Stimulated activated CD4-positive, alpha-beta T cell treated with anti-CD3 and anti-CD28 coated beads, Interleukin-12 subunit alpha, Interleukin-12 subunit beta, amount 100 ng/mL, for 4 hours (primary cell): ENCODE measurements around the gene KCNQ1.

ENCODE experiments used
- DNase-seq: peaks from one replicate; pipeline ENCODE4 v3.0.0-alpha.2; 2020

The KCNQ1 gene

DNA sequence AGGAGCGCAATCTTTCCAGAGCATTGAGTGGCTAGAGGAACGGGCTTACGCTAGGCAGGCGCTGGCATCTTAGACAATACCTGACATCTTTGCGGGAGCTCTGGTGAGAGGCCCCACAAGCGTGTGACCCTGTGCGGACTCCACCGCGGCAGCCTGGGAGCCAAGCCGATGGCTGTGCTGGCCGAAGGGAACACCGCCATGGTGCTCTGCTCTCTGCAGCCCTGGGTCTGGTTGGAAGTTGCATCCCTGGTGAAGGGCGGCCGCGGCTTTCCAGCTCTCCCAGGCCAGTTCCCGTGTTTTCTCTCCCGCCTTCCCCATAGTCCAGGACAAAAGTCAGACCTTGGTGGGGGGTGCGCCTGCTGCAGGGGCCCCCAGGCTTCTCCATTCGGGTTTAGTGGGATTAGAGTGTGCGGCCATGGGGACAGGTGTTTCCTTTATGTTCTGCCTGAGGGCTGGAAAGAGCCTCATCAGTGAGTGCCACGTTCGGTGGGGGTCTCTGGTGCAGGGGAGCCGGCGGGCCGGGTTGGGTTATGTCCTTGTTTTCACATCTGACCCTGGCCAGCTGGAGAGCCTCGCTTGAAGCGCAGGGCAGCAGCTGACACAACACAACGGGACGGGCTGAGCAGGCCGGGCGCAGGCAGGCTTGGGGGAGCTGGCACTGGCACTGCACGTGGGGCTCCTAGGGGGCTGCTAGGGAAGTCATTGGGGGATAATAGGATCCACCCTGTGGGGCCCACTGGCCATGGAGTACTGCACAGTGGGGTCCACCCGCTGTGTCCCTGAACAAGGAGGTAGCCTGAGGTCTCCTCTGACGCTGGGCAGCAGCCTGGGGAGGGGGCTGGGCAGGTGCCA is 94.8 kb downstream of the KCNQ1 start:
- DNase-seq, result no peak

DNA sequence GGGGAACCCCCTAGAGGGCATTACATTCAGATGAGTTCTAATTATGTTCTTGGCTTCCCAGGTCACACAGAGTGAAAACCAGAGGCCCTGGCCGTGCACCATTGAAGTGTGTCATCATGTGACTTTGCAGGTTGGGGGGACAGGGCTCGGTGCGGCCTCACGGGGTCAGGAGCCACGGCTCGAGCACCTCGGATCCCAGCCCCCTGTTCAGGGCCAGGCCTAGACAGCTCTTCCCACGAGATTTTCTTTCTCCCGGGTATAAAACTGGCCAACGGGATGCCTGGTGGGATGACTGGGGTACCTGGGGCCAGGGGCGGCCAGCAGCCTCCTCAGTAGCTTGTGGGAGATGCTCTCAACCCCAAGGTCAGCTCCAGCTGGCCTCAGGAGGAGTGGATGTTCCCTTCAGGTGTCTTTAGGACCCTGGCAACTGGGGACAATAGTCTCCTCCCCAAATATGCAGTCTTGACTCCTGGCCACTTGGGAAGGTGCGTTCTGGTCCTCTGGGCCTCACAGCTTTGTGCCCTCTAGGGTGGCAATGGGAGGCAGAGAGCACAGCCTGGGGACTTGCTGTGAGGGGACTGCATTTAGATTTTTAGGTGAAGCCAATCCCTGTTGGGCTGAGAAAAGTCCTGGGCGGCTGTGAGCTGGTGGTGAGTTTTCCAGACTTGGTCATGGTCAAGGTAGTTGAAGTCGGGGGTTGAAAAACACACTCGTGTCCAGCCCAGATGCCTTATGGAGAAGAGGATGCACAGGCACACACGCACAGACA is 95.6 kb downstream of the KCNQ1 start:
- no peak for DNase-seq

DNA sequence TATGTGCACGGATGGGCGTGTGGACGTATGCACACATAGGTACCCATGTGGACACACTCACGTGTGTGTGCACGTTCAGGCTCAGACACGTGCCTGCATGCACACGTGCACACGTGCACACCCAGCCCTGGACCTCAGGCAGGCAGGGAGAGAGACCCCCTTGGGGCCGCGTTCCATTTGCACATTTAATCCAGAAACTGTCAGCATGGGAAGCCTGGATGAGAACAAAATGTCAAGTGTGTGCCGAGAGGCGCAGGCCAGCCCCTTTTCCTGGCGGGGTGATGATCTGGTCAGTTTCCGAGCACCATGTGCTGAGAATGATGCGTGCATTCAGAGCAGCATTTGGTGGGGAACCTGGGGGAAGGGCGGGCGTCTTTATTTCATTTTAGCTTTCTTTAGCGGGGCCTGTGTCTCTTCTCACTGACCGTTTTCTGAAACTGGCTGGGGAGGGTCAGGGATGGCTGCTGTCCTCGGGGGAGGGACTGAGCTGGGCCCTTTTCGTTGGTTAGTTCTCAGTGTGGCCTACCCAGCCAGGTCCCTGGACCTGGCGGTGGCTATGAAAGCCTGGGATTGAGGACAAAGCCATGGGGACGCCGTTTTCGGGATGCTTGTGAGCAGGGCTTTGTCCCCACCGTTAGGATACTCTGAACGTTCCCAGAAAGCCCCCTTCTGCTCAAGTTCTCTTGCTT is 96.3 kb downstream of the KCNQ1 start:
- no peak for DNase-seq

DNA sequence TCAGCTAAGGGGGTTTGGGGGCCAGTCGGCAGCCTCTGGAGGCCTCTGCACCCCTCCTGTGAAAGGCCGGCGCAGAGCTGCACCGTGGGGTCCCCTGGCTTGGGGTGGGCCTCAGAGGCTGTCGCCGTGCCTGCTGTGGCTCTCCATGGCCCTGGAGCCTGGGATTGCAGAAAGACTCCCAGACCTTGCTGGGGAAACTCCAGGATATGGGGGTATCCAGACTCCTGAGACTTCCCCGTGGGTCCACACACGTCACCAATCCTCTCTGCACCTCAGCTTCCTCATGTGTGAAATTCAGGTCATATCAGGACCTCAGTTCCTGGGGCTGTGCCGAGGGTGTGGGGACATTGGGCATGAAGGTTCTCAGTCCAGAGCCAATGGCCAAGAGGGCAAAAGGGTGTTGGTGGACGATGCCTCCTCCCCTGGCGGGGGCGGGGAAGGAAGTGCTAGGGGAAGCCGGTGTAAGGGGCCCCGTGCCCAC is 97.1 kb downstream of the KCNQ1 start:
- DNase-seq, result no peak

DNA sequence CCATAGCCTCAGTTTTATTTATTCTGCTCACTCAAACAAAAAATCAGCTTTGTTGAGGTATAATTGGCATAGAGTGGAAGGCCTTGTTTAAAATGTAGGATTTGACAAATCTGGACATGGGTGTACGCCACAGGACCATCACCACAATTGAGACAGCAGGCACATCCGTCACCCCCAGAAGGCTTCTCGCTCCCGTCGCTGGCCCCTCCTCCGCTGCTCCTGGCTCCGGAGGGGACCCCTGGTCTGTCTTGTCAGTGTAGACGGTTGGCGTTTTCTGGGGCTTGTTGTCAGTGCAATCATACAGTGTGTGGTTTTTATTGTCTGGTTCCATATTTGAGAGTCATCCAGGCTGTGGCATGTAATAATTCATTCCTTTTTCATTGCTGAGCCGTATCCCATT is 97.6 kb downstream of the KCNQ1 start:
- DNase-seq, result no peak

DNA sequence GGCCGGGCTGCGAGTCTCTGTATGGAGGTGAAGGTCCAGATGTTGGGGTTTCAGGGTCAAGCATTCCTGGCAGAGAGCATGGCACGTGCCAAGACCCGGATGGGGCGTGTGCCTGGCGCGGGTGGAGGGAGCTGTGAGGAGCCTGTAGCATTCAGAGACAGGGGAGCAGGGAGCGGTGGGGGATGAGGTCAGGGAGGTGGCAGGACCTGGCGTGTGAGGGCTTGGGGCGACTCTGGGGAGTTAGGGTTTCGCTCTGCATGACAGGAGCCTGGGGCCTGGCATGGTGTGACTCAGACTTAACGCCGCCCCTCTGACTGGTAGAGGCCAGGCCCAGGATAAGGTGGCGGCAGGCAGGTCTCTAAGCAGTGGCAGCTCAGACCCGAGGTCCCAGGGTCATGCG is 103.0 kb downstream of the KCNQ1 start:
- DNase-seq, result no peak

DNA sequence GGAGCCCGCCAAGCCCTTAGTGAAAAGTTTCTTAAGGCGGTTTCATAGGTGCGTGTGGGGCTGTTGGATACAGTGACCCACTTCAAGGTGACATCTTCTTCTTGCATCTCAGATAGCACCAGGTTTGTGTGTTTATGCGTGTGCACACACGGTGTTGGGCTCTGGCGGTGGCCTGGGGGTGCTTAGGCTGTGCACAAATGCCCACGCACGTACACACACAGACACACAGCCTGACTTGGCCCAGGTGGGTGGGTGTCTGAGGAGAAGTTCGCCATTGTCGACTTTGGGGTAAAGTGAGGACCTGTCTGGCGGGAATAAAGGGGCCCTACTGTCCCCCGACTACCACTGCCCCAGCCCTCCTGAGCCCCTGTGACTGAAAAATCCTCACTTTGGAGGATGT is 103.8 kb downstream of the KCNQ1 start:
- no peak for DNase-seq

DNA sequence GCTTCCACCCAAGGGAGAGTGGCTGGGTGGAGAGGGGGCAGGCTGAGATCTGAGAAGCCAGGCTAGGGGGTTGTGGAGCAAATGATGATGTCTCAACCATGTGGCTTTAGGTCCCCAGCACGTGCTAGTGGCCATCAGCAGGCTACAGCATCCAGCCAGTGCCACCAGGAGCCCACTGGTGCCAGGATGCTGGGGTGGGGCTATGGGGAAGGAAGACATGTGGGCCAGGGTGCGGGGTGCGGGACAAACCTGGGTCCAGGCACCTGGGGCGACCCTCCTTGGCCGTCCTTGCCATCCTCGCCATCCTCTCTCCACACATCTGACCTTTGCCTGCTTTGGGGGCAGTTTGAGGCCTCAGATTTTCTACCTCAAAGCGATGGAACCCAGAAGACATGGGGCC is 104.3 kb downstream of the KCNQ1 start:
- DNase-seq, result no peak

DNA sequence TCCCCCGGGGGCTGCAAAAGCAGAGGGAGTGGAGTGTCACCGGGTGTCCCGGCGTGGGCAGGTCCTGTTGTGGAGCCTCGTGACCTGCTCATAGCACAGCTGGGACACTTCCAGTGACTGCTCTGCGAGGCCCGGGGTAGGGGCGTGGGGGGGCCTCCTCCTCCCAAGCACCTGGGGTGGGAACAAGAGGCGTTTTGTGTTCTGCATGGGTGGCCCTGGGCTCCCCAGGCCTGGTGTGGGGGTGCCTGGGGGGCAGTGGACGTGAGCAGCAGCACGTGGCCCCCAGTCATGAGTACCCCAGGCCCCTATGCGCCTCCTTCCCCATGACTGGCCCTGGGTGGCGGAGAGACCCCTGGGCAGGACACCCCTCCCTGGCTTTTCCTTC is 104.7 kb downstream of the KCNQ1 start:
- DNase-seq, result no peak

DNA sequence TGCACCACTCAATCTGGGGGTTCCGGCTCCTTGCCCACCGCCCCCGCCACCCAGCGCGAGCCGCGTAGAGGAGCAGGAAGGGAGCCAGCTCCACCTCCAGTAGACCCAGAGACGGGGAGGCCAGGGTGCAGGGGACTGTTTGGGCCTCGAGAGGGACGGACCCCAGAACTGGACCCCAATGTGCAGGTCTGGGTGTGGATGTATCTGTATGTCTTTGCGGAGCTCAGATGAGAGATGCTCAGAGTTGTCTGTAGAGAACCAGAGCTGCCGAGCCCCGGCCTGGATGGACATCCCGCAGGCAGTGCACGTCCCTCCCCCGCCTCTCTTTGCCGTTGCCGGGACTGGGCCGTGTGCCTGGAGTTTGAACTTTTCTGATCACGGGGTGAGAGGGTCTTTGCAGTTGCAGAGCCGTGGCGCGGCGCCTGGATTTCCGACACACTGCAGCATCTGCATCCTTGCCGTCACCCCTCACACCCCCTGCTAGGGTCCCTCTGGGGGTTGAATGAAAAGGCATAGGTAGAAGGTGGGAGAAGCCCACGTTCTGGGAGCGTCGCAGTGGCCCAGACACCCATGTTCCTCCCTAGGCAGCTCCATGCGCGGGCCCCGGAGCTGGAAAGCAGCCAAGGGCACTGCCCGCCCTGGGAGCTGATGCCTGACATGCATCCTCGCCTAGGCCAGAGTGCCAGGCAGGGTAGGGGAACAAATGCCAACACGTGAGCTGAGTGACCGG is 105.2 kb downstream of the KCNQ1 start:
- no peak for DNase-seq

DNA sequence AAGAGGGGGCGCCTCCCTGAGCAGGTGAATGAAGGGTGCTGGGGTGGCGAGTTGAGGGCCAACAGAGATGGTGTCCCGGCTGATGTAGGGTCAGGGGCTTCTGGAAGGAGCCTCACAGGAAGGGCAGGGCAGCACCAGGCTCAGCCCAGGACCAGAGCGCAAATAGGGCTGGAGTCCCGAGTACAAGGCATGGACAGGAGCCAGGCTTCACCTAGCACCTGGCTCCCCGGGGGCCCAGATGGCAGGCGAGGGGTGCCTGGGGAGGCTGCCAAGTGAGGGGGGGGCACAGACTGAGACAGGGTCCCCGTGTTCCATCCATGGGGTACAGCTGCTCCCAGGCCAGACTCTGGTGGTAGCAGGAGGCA is 105.8 kb downstream of the KCNQ1 start:
- DNase-seq, result no peak

DNA sequence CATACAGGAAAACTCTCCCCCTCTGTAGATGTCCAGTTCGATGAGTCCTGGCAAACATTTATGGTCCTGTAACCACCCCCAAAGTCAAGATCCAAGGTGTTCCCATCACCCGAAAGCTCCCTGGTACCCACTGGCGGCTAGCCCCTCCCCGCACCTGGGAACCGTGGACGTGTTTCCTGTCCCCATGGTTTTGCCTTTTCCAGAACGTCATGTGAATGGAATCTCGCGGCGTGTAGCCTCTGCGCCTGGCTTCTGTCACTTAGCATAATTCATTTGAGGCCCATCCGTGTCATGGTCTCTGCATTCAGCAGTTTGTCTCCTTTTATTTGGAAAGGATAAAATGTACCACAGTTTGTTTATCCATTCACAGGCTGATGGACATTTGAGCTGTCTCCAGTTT is 106.3 kb downstream of the KCNQ1 start:
- no peak for DNase-seq

DNA sequence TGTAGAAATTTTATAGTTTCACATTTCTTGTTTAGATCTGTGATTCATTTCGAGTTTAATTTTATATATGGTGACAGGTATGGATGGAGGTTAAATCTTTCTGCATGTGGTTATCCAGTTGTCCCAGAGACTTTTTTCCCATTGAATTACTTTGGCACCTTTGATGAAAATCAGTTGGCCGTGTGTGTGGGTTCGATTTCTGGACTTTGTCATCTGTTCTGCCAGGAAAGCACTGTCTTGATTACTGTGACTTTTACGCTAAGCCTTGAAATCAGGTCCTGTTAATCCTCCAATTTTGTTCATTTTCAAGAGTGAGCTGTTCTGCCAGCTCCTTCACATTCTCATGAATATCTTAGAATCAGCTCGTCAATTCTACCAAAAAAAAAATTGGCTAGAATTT is 107.4 kb downstream of the KCNQ1 start:
- no peak for DNase-seq

DNA sequence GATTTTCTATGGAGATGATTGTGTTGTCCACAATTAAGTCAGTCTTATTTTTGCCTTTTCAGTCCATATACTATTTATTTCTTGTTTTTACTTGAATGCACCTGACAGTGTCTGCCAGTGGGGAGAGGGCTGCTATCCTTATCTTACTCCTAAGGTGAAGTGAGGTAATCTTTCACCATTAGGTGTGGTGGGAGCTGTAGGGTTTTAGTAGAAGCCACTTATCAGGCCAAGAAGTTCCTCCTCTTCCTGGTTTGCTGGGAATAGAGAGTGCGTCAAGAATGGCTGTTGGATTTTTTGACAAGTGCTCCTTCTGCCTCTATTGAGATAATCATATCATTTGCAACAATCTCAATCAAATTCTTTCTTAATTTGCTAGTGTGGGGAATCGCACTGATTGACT is 108.4 kb downstream of the KCNQ1 start:
- no peak for DNase-seq

DNA sequence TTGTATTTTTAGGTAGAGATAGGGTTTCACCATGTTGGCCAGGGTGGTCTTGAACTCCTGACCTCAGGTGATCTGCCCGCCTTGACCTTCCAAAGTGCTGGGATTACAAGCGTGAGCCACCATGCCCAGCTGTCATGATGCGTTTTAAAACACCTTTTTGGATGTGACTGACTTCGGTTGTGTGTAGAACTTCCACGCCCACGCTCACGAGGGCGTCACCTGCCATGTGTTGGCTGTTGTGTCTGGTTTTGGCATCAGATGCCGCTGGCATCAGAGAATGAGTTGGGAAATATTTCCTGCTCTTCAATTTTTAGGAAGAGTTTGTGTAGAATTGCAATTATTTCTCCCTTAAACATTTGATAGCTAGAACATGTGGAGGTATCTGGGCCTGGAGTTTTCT is 109.1 kb downstream of the KCNQ1 start:
- no peak for DNase-seq

DNA sequence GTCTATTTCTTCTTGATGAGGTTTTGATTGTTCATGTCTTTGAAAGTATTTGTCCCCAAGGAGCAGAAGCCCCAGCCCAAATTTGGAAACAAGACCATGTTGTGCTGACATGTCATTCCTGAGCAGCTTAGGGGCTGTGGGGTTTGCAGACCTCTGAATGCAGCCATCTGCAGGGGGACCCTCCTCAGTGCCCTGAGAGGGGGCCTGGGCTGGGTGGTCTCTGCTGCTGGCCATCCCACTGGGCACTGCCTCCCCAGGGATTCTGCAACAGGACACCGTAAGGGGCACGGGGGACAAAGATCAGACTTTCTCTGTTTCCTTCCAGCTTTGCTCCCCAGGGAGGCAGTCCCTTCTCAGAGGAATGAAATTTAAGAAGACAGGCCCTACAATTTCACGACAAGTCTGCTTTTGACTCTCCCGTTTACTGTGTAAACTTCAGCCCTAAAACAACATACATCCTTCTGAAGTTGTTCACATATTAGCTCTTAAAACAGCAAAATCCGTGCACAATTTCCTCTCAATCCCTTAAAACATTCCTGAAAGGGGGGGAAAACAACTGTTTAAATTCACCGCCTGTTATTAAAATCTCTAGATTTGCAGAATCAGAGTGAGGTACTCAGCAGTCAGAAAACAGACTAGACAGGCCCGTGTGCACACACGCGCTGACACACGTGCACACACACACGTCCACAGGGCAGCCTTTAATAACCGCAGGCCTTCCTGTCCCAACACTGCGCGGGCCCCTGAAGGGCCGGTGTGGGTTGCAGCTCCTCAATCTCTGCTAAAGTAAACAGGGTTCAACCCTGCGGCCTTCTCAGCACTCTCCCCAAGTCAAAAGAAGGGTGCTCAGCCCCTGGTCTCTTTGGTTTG is 109.8 kb downstream of the KCNQ1 start:
- no peak for DNase-seq

DNA sequence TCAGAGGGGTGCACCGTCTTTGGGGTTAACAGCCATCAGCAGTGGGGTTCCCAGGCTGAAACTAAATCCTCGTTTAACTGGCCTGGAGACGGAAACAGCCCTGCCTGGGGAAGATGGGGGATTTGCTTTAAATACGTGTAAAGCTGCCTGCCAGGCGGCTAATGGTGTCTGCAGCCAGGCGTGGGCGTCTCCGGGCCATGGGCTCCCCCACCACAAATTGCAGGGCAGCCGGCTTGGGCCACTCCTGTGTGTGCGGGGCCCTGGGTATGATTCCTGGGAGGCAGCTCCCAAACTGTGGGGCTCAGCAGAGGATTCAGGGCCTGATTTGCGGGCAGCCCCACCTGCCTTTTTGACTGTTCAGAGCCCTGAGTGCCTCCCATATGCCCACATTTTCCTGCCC is 110.5 kb downstream of the KCNQ1 start:
- no peak for DNase-seq

DNA sequence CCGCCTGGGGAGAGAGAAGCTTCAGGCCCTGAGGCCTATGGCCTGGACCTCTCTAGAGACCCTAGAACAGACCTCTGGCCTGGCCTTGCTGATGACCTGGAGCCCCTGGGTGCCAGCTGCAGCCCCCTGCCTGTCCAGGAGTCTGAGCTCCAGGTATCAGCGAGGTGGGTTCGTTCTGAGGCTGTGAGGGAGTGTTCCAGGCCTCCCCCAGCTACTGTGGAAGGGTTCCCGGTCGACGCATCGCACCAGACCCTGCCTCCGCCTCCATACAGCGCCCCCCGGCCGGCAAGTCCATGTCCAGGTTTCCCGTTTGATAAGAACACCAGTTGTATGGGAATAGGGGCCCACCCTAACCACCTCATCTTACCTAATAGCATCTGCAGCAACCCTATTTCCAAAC is 111.1 kb downstream of the KCNQ1 start:
- DNase-seq, result no peak

DNA sequence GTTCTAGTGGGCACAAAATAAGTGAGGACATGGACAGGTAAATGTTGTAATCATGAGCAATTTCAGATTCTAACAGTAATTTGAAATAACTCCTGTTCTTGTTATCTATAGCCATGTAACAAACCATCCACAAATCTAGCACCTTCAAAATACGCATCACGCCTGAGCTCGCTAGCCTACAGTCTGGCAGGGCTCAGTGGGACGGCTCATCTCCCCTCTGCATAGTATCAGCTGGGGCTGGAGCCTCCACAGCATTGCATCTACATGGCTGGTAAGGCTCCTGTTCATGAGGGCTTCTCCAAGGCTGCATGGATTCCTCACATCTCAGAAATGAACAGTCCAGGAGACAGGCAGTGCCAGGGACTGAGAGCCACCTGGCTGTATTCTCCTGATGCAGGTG is 112.6 kb downstream of the KCNQ1 start:
- DNase-seq, result no peak

DNA sequence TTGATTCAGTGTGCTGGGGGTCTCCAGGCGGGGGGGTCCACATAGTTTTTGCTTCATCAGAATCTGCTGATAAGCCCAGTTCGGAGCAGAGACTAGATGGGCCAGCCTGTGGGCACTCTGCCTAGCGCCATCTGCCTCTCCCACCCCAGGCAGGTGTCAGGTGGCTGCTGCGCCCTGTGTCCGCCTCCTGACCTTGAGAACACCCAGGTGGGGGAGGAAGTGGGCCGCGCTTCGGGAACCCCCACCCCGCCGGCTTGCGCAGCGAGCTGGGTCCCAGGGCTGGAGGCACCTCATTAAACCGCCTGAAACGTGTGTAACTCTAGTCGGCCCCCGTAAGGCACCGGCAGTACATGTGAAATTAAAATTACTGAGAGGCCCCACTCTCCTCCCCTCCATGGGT is 113.6 kb downstream of the KCNQ1 start:
- no peak for DNase-seq

DNA sequence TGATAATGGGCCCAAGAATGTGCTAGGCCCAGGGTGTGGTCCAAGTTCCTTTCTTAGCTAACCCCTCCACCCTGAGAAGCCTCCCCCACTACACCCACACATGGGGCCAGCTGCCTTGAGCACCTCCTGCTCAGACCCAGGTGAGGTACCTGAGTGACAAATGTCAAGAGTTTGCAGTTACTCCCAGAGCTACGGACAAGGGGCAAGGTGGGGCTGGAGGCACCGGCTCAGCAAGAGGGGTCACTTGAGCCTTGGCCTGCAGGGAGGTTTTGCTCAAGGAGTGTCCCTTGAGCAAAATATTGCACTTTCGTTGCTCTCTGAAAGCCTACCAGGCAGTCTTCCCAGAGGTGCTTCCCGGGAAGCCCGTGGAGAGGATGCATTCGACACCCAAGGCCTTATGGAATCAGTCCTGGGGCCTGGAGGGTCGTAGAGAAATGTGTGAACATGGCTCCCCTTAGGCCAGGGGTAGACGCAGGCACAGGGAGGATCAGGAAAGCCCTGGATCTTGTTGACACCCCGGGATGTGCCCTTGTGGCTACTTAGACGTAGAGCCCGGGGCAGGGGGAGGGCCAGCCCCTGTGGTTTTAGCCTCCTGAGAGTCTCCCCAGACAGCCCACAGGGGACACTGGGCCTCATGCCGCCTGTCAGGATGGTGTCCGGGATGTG is 114.2 kb downstream of the KCNQ1 start:
- no peak for DNase-seq
